ENCODE data around the gene LRRC25. TPM values are rescaled to one million over a fixed set of nuclear protein-coding genes. Genes with fewer than 3 reads are reported as not detected.

LRRC25 gene
- total RNA-seq, 1 experiment from 2014 or later = not detected

DNA sequence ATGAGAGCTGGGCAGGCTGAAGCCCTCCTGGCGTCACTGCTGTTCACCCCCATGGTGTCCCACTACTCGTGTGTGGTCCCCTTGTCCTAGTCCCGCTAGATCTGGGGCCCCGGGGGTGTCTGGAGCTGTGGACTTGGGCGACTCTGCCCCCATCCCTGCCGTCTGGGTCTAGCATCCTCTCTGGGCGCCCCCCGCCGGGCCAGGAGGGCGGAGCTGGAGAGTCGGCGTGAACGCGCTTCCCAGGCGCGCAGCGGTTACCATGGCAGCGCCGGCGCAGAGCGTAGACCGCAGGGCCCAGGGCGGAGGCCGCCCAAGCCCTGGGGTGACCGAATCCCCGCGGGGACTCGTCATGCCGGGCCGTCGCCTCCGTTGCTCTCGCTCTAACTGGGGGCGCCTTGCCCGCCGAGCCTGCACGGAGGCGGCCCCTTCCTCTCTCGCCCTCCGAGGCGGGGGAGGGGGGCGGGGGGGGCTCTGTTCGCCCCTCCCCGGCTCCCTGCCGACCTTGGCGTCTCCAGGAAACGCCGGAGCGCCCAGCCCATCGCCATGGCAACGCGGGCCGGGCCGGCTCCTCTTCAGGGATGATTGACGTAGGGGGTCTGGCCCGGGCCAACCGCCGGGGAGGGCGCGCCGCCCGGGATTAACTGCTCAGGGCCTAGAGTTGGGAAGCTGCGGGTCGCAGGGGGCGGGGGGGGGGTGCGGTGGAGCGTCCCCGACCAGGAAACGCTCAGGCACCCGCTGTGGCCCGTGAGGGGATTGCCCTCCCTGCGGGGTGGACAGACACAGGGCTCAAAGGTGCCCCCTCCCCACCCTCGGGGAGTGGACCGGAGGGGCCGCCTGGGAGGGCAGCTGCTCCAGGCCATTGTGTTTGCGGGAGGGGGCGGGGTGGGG, 31.6 kb upstream of the LRRC25 start:
- no TSS peak for BruUV-seq (replicated peaks)
- Mint-ChIP-seq H3K9me3 (ENCODE audit: unreplicated experiment) (no peaks in the 10 kb centered on the region), H3K4me3 (ENCODE audit: unreplicated experiment) (no peak overlapping the region), H3K36me3 (ENCODE audit: insufficient read depth, unreplicated experiment) (peaks cover 9% of the 10 kb centered on the region), H3K27ac (ENCODE audit: unreplicated experiment) (no peak overlapping the region), H3K4me1 (ENCODE audit: low read depth, unreplicated experiment) (no peaks in the 10 kb centered on the region), H3K27me3 (ENCODE audit: insufficient read depth, unreplicated experiment) (no peaks in the 10 kb centered on the region)
- H3K36me3 ChIP-seq (ENCODE audit: control insufficient read depth, insufficient read depth, low read length) = no peaks in the 10 kb centered on the region
- no peaks in the 10 kb centered on the region for H3K9me3 ChIP-seq
- intact Hi-C loops (cut with micrococcal nuclease; ENCODE audit: unreplicated experiment) = no loop called here
- TF ChIP-seq, protein P1, sequence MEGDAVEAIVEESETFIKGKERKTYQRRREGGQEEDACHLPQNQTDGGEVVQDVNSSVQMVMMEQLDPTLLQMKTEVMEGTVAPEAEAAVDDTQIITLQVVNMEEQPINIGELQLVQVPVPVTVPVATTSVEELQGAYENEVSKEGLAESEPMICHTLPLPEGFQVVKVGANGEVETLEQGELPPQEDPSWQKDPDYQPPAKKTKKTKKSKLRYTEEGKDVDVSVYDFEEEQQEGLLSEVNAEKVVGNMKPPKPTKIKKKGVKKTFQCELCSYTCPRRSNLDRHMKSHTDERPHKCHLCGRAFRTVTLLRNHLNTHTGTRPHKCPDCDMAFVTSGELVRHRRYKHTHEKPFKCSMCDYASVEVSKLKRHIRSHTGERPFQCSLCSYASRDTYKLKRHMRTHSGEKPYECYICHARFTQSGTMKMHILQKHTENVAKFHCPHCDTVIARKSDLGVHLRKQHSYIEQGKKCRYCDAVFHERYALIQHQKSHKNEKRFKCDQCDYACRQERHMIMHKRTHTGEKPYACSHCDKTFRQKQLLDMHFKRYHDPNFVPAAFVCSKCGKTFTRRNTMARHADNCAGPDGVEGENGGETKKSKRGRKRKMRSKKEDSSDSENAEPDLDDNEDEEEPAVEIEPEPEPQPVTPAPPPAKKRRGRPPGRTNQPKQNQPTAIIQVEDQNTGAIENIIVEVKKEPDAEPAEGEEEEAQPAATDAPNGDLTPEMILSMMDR (IDR thresholded peaks at IDR 0.05; ENCODE audit: insufficient read depth in 1 of 2, low read depth in 1 of 2, low read length in 1 of 2, severe bottlenecking in 1 of 2, unreplicated experiment in 1 of 2) = no peak
- H3K4me3 ChIP-seq (ENCODE audit: low read depth, low read length) = no peak overlapping the region
- POLR2A ChIA-PET = no interaction called here
- peaks cover 2% of the 10 kb centered on the region; the same call in 1 of the 2 replicates for H3K4me1 ChIP-seq
- CTCF ChIA-PET = no interaction called here
- no peak for DNase-seq
- H3K27me3 ChIP-seq (replicated peaks; ENCODE audit: control insufficient read depth, insufficient read depth, low read length) = no peaks in the 10 kb centered on the region

DNA sequence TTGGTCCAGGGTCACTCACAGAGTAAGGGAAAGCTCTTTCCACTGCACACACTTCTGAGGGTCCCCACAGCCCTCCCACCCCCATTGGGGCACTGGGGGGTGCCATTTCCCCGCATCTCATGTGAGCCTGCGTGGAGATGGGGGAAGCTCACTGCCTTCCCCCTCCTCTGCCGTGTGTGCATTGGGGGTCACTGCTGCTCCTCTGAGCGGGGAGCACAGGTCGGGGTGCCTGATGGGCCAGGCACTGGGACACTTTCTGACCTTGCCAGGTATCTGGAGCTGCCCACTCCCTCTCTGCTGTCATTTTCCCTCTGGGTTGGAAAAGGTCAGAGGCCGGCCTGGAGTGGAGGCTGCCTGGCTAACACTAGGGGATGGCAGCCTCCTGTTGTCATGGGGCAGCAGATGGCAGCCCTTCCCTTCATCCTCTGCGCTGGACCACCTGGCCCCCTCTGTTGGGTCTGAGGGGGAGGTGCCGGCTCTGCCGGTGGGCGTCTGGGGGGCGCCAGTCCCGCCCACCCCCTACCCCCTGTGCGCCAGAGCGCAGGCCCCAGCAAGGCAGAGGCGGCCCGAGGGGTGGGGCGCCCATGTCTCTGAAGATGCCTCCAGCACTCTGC, 30.9 kb upstream of the LRRC25 start:
- H3K27ac Mint-ChIP-seq (ENCODE audit: unreplicated experiment) = no peak overlapping the region
- POLR2A ChIA-PET = no interaction called here
- DNase-seq = no peak
- no peaks in the 10 kb centered on the region for H3K9me3 ChIP-seq
- peaks cover 2% of the 10 kb centered on the region for H3K4me1 Mint-ChIP-seq (ENCODE audit: low read depth, unreplicated experiment)
- H3K36me3 Mint-ChIP-seq (ENCODE audit: insufficient read depth, unreplicated experiment) = peaks cover 7% of the 10 kb centered on the region
- intact Hi-C loops (cut with micrococcal nuclease; ENCODE audit: unreplicated experiment) = no loop called here
- CTCF ChIA-PET = no interaction called here
- H3K27me3 ChIP-seq (replicated peaks; ENCODE audit: control insufficient read depth, insufficient read depth, low read length) = no peaks in the 10 kb centered on the region
- no peaks in the 10 kb centered on the region for H3K36me3 ChIP-seq (ENCODE audit: control insufficient read depth, insufficient read depth, low read length)
- TF ChIP-seq, protein P1 (IDR thresholded peaks at IDR 0.05; ENCODE audit: insufficient read depth in 1 of 2, low read depth in 1 of 2, low read length in 1 of 2, severe bottlenecking in 1 of 2, unreplicated experiment in 1 of 2) = no peak
- H3K4me3 Mint-ChIP-seq (ENCODE audit: unreplicated experiment) = no peak overlapping the region
- no TSS peak for BruUV-seq (replicated peaks)
- no peak overlapping the region for H3K4me3 ChIP-seq (ENCODE audit: low read depth, low read length)
- peaks cover 8% of the 10 kb centered on the region; the same call in 1 of the 2 replicates for H3K4me1 ChIP-seq
- no peaks in the 10 kb centered on the region for H3K9me3 Mint-ChIP-seq (ENCODE audit: unreplicated experiment)
- H3K27me3 Mint-ChIP-seq (ENCODE audit: insufficient read depth, unreplicated experiment) = no peaks in the 10 kb centered on the region

DNA sequence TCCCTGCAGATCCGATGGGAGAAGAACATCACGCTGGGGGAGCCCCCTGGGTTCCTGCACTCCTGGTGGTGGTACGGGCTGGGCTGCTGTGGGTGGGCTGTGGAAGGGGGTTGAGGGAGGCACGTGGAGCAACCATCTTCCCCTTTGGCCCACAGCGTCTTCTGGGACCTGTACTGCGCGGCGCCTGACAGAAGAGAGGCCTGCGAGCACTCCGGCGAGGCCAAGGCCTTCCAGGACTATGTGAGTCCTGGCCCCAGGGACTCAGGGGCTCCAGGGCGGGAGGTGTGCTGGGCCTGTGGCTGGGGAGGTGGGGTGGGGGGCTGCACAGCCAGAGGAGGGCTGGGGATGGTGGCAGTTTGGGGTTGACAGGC, 30.3 kb upstream of the LRRC25 start:
- peaks cover 7% of the 10 kb centered on the region for H3K4me1 Mint-ChIP-seq (ENCODE audit: low read depth, unreplicated experiment)
- no peak overlapping the region for H3K27ac Mint-ChIP-seq (ENCODE audit: unreplicated experiment)

More for the DNA sequence above, 30.3 kb upstream of the LRRC25 start:
- no peaks in the 10 kb centered on the region for H3K9me3 ChIP-seq
- Mint-ChIP-seq H3K27me3 (ENCODE audit: insufficient read depth, unreplicated experiment) (no peaks in the 10 kb centered on the region), H3K36me3 (ENCODE audit: insufficient read depth, unreplicated experiment) (peaks cover 7% of the 10 kb centered on the region), H3K4me3 (ENCODE audit: unreplicated experiment) (no peak overlapping the region), H3K9me3 (ENCODE audit: unreplicated experiment) (no peaks in the 10 kb centered on the region)
- no peaks in the 10 kb centered on the region for H3K27me3 ChIP-seq (replicated peaks; ENCODE audit: control insufficient read depth, insufficient read depth, low read length)
- no peaks in the 10 kb centered on the region for H3K36me3 ChIP-seq (ENCODE audit: control insufficient read depth, insufficient read depth, low read length)
- no TSS peak for BruUV-seq (replicated peaks)
- ChIA-PET CTCF (no interaction called here), POLR2A (no interaction called here)
- intact Hi-C loops (cut with micrococcal nuclease; ENCODE audit: unreplicated experiment) = no loop called here
- H3K4me1 ChIP-seq = peaks cover 8% of the 10 kb centered on the region; the same call in 1 of the 2 replicates
- no peak for DNase-seq
- H3K4me3 ChIP-seq (ENCODE audit: low read depth, low read length) = no peak overlapping the region
- TF ChIP-seq, protein P1 (IDR thresholded peaks at IDR 0.05; ENCODE audit: insufficient read depth in 1 of 2, low read depth in 1 of 2, low read length in 1 of 2, severe bottlenecking in 1 of 2, unreplicated experiment in 1 of 2) = no peak

Measured in Caco-2 (cell line).